SJSA1 (cell line): ENCODE results near the gene BCL6B. TPM values are rescaled to one million over a fixed set of nuclear protein-coding genes. Genes with fewer than 3 reads are reported as not detected.

Experiments
- DNase-seq, 2 experiments: peaks; one replicate each; pipeline ENCODE4 v3.0.0-alpha.2; 2015 to 2020; ENCODE audit warnings: low spot score in 2 of 2, low read depth in 1 of 2
- H3K27ac ChIP-seq: fragments of 250-450 bp; sonication (Bioruptor Pico); 2 replicates; pipeline ENCODE4 v1.5.1; 2020; ENCODE audit warnings: mild to moderate bottlenecking, moderate library complexity
- H3K27me3 ChIP-seq: fragments of 250-450 bp; sonication (Bioruptor Pico); replicated peaks from 2 replicates; pipeline ENCODE4 v1.5.1; 2020; ENCODE audit warnings: mild to moderate bottlenecking, moderate library complexity
- H3K36me3 ChIP-seq: fragments of 250-450 bp; sonication (Bioruptor Pico); 2 replicates; pipeline ENCODE4 v1.5.1; 2020; ENCODE audit warnings: mild to moderate bottlenecking
- H3K4me1 ChIP-seq: fragments of 250-450 bp; sonication (Bioruptor Pico); replicated peaks from 2 replicates; pipeline ENCODE4 v1.6.1; 2021; ENCODE audit warnings: mild to moderate bottlenecking
- H3K4me3 ChIP-seq: fragments of 250-450 bp; sonication (Bioruptor Pico); 2 replicates; pipeline ENCODE4 v1.5.1; 2020; ENCODE audit warnings: mild to moderate bottlenecking
- H3K9me3 ChIP-seq: fragments of 250-450 bp; sonication (Bioruptor Pico); replicated peaks from 2 replicates; pipeline ENCODE4 v1.5.1; 2020; ENCODE audit warnings: mild to moderate bottlenecking
- total RNA-seq: library from RNA; depleted of rRNA; stranded (reverse); fragments of >200 nt; shearing (Covaris generic); gene quantifications from 2 replicates; pipeline ENCODE4 v1.2.3, GENCODE V29; 2014

The BCL6B gene
- total RNA-seq, 1 experiment from 2014 or later, result not detected

- no peaks in the 10 kb centered on the region for H3K4me1 ChIP-seq
- H3K9me3 ChIP-seq, result no peaks in the 10 kb centered on the region
- peaks cover 41% of the 10 kb centered on the region for H3K36me3 ChIP-seq
- no peak for DNase-seq
- H3K27me3 ChIP-seq, result no peaks in the 10 kb centered on the region
- H3K27ac ChIP-seq, result no peak overlapping the region
- H3K4me3 ChIP-seq, result no peak overlapping the region
Observed at GRCh38 chr17:7001318-7001961, 21.4 kb upstream of the BCL6B start.

GRCh38 chr17:7002288-7003047 lies 20.4 kb upstream of the BCL6B start:
- Histone ChIP-seq H3K9me3 (no peaks in the 10 kb centered on the region), H3K4me1 (no peaks in the 10 kb centered on the region), H3K36me3 (peaks cover 36% of the 10 kb centered on the region), H3K27me3 (no peaks in the 10 kb centered on the region), H3K27ac (no peak overlapping the region), H3K4me3 (no peak overlapping the region)
- no peak for DNase-seq

DNA sequence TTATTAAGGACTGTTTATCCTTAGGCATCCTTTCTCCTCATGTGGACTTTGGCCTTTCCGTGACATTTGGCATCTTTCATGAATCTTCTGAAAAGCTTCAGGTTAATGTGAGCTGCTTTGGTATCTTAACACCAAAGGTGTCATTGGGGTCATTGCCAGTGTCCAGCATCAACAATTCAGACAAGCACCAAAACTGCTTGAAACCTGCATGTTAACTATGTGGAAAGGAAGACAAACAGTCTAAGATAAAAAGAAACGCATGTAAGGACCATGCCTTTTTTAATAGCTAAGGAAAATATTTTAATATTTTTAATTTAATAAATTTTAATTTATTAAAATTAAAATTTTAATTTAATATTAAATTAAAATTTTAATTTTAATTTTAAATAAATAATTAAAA lies 19.1 kb upstream of the BCL6B start:
- peaks cover 35% of the 10 kb centered on the region for H3K36me3 ChIP-seq
- no peak overlapping the region for H3K4me3 ChIP-seq
- H3K4me1 ChIP-seq, result no peaks in the 10 kb centered on the region
- no peaks in the 10 kb centered on the region for H3K27me3 ChIP-seq
- H3K27ac ChIP-seq, result no peak overlapping the region
- DNase-seq, result no peak
- H3K9me3 ChIP-seq, result no peaks in the 10 kb centered on the region

GRCh38 chr17:7004398-7005253 lies 18.2 kb upstream of the BCL6B start:
- Histone ChIP-seq H3K9me3 (no peaks in the 10 kb centered on the region), H3K36me3 (peaks cover 35% of the 10 kb centered on the region), H3K27ac (no peak overlapping the region), H3K27me3 (no peaks in the 10 kb centered on the region), H3K4me1 (peaks cover 6% of the 10 kb centered on the region; the same call in 1 of the 2 replicates), H3K4me3 (no peak overlapping the region)
- peak in 1 of 2 experiments; percentile 72 for DNase-seq

- H3K4me1 ChIP-seq, result peaks cover 7% of the 10 kb centered on the region
- H3K27ac ChIP-seq, result no peak overlapping the region
- DNase-seq, result no peak
- H3K27me3 ChIP-seq, result no peaks in the 10 kb centered on the region
- no peak overlapping the region for H3K4me3 ChIP-seq
- peaks cover 36% of the 10 kb centered on the region for H3K36me3 ChIP-seq
- no peaks in the 10 kb centered on the region for H3K9me3 ChIP-seq
Observed at GRCh38 chr17:7005716-7006115, 17.1 kb upstream of the BCL6B start.

DNA sequence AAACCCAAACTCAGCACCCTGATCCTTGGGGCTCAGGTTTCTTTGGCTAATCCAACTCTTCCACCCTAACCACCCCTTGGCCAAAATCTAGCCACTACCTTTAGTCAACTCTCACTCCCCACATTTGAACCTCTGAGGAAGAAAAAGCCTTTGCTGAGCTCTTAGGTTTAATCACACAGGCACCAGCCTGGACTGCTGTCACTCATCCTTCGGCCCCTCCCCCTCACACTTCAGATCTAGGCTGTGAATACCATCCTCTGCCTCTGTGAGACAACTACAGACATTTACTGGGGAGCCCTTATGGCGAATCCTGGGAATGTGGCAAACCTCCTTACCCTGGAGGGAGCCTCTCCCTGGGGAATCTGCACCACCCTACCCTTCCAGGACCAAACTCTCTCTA lies 15.7 kb upstream of the BCL6B start:
- H3K9me3 ChIP-seq, result no peaks in the 10 kb centered on the region
- no peaks in the 10 kb centered on the region for H3K27me3 ChIP-seq
- H3K27ac ChIP-seq, result no peak overlapping the region
- H3K36me3 ChIP-seq, result peaks cover 24% of the 10 kb centered on the region
- H3K4me1 ChIP-seq, result peaks cover 11% of the 10 kb centered on the region
- H3K4me3 ChIP-seq, result no peak overlapping the region
- DNase-seq, result no peak

- Histone ChIP-seq H3K36me3 (peaks cover 21% of the 10 kb centered on the region), H3K4me1 (peaks cover 28% of the 10 kb centered on the region), H3K4me3 (no peak overlapping the region), H3K9me3 (no peaks in the 10 kb centered on the region), H3K27me3 (no peaks in the 10 kb centered on the region), H3K27ac (no peak overlapping the region)
- DNase-seq, result no peak
Observed at GRCh38 chr17:7010523-7010922, 12.3 kb upstream of the BCL6B start.

GRCh38 chr17:7011415-7011814 lies 11.4 kb upstream of the BCL6B start:
- Histone ChIP-seq H3K36me3 (peaks cover 21% of the 10 kb centered on the region), H3K27me3 (no peaks in the 10 kb centered on the region), H3K4me1 (peaks cover 35% of the 10 kb centered on the region), H3K27ac (no peak overlapping the region), H3K9me3 (no peaks in the 10 kb centered on the region), H3K4me3 (peak overlapping the region; percentile 68)
- DNase-seq, result no peak

DNA sequence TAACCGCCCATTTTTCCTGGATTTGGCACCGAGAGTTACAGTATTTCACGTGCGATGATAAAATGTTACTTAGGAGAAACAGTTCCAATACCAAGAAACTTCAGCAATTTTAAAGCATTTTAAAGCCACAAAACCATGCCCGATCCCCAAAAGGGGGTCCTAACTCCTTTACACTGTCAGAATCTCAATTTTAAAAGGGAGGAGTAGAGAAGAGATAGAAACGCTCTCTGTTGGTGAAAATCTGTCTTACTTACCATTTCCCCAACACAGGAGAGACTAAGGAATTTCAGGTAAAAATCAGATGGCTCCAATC lies 11.0 kb upstream of the BCL6B start:
- Histone ChIP-seq H3K27ac (peak overlapping the region; percentile 99), H3K9me3 (no peaks in the 10 kb centered on the region), H3K4me3 (peak overlapping the region; percentile 68), H3K27me3 (no peaks in the 10 kb centered on the region), H3K4me1 (peaks cover 35% of the 10 kb centered on the region), H3K36me3 (peaks cover 23% of the 10 kb centered on the region)
- no peak for DNase-seq

GRCh38 chr17:7014261-7014994 lies 8.4 kb upstream of the BCL6B start:
- peak; percentile 97 to 98 for DNase-seq
- peak overlapping the region; percentile 68 for H3K4me3 ChIP-seq
- no peaks in the 10 kb centered on the region for H3K9me3 ChIP-seq
- H3K4me1 ChIP-seq, result peaks cover 31% of the 10 kb centered on the region
- H3K27me3 ChIP-seq, result no peaks in the 10 kb centered on the region
- H3K36me3 ChIP-seq, result peaks cover 22% of the 10 kb centered on the region
- H3K27ac ChIP-seq, result peak overlapping the region; percentile 86

DNA sequence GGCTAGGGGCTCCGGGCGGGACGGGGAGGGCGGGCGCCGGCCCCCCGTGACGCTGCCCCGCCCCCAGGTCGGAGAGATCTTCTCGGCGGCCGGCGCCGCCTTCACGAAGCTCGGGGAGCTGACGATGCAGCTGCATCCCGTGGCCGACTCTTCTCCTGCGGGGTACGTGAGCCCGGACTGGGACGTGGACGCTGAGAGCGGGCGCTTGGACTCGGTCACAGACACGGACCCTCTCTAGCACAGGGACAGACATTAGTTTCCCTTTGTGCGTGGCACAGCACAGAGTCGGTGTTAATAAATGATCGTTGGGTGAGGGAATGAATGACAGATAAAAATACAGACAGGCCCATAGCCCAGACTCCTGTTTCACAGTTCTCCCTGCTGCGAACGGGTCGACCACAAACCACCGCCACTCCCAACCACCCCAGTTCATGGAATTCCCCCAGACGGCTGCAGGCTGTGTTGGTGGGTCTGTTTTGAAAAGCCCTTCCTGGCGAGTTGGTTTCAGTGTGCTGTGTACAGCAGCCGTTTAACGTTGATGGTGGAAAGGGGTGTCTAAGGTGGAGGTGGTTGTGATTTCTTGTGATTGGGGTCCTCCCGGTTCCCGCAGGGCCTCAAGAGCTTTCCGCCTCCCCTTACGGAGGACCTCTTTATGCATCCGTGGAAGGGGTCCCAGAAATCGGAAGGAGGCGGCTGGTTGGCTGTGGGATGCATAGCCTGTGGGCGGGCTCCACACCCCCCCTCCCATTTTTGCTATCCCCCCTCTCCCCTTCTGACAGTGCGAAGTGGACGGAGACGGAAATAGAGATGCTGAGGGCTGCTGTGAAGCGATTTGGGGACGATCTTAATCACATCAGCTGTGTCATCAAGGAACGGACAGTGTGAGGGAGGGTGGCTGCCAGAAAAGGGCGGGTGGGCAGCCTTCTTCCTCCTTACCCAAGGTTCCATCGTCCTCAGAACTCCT lies 7.6 kb upstream of the BCL6B start:
- peaks cover 19% of the 10 kb centered on the region for H3K36me3 ChIP-seq
- peak overlapping the region; percentile 86 for H3K27ac ChIP-seq
- H3K27me3 ChIP-seq, result no peaks in the 10 kb centered on the region
- peaks cover 39% of the 10 kb centered on the region for H3K4me1 ChIP-seq
- peak overlapping the region; percentile 68 for H3K4me3 ChIP-seq
- DNase-seq, result peak; percentile 70 to 74
- H3K9me3 ChIP-seq, result no peaks in the 10 kb centered on the region

GRCh38 chr17:7016418-7016817 lies 6.4 kb upstream of the BCL6B start:
- Histone ChIP-seq H3K4me1 (peaks cover 36% of the 10 kb centered on the region), H3K36me3 (peaks cover 16% of the 10 kb centered on the region), H3K9me3 (no peaks in the 10 kb centered on the region), H3K4me3 (no peak overlapping the region), H3K27ac (no peak overlapping the region), H3K27me3 (no peaks in the 10 kb centered on the region)
- DNase-seq, result no peak
